HG03575 (cell line): ENCODE measurements around the gene PSPN.
"Not testable (repeated sequence)": the region's sequence is repeated elsewhere in the genome, so short reads cannot be mapped to it uniquely, and the experiment has no call there.

ENCODE experiments used
- ATAC-seq: cut with Tn5 transposase; IDR thresholded peaks from one replicate; pipeline ENCODE4 v1.9.1; 2021; ENCODE audit not compliant: unreplicated experiment, insufficient number of reproducible peaks, low FRiP score; ENCODE audit errors: extremely low read depth

The PSPN gene

GRCh38 chr19:6350688-6351087 is 25.0 kb downstream of the PSPN start:
- ATAC-seq = no peak

GRCh38 chr19:6349271-6349670 is 26.5 kb downstream of the PSPN start:
- ATAC-seq = not testable (repeated sequence)

- no peak for ATAC-seq
Measured at GRCh38 chr19:6343462-6343861, 32.3 kb downstream of the PSPN start.

- no peak for ATAC-seq
Measured at GRCh38 chr19:6340493-6341201, 35.1 kb downstream of the PSPN start.

GRCh38 chr19:6334490-6335285 is 41.0 kb downstream of the PSPN start:
- no peak for ATAC-seq

GRCh38 chr19:6333439-6333838 is 42.3 kb downstream of the PSPN start, which contains the start of gene ACER1:
Gene ACER1 (minus strand): TSS chr19:6333612. CDS start chr19:6333551, 61 bp downstream.
- ATAC-seq = no peak

- ATAC-seq = no peak
Measured at GRCh38 chr19:6326815-6327214, 48.9 kb downstream of the PSPN start.

GRCh38 chr19:6325614-6326013 is 50.1 kb downstream of the PSPN start:
- ATAC-seq = no peak
